VCaP (cell line): ENCODE data around the gene MS4A18.

ENCODE experiments used
- H3K27ac ChIP-seq: fragments of 450-650 bp; 2 replicates; pipeline ENCODE4 v1.5.1; 2017
- CTCF ChIP-seq: fragments of 450-650 bp; conservative IDR thresholded peaks from 2 replicates; pipeline ENCODE4 v1.5.1; 2017; ENCODE audit warnings: mild to moderate bottlenecking, moderate library complexity

MS4A18 gene

GRCh38 chr11:60776167-60776566 lies 51.6 kb downstream of the MS4A18 start:
- no peak for TF ChIP-seq CTCF
- H3K27ac ChIP-seq, result peak overlapping the region; percentile 36

GRCh38 chr11:60777106-60777505 lies 52.6 kb downstream of the MS4A18 start:
- H3K27ac ChIP-seq, result peak overlapping the region; percentile 24; the same call in 1 of the 2 replicates
- no peak for TF ChIP-seq CTCF

GRCh38 chr11:60777572-60777971 lies 53.1 kb downstream of the MS4A18 start:
- H3K27ac ChIP-seq, result peak overlapping the region; percentile 24
- no peak for TF ChIP-seq CTCF

- no peak for TF ChIP-seq CTCF
- H3K27ac ChIP-seq, result no peak overlapping the region
These were observed 55.5 kb downstream of the MS4A18 start for GRCh38 chr11:60780065-60780464.

- TF ChIP-seq CTCF, result no peak
- no peak overlapping the region for H3K27ac ChIP-seq
These were observed 56.3 kb downstream of the MS4A18 start for GRCh38 chr11:60780774-60781173.

- TF ChIP-seq CTCF, result no peak
- H3K27ac ChIP-seq, result no peak overlapping the region
These were observed 56.9 kb downstream of the MS4A18 start for GRCh38 chr11:60781286-60781980.

GRCh38 chr11:60781981-60782316 lies 57.4 kb downstream of the MS4A18 start:
- H3K27ac ChIP-seq, result no peak overlapping the region
- no peak for TF ChIP-seq CTCF
